ENCODE measurements around the gene ACO2. TPM values are rescaled to one million over a fixed set of nuclear protein-coding genes. Genes with fewer than 3 reads are reported as not detected.
"Not testable (repeated sequence)": the region's sequence is repeated elsewhere in the genome, so short reads cannot be mapped to it uniquely, and the experiment has no call there.

The ACO2 gene
- polyA plus RNA-seq, 4 donors = 131 to 150 (median 142) TPM

DNA sequence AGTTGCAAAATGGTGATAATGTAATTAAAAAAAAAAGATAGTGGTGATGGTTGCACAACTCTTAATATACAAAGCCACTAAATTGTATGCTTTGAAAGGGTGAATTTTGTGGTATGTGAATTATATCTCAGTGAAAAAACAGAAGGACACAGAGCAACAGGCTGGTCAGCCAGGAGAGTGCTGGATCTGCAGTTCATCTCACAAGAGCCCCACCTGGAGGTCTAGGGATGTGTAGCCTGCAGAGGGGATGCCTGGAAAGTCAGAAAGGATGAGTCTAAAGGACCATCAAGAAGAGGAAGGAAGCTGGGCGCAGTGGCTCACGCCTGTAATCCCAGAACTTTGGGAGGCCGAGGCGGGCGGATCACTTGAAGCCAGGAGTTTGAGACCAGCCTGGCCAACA, 66.3 kb downstream of the ACO2 start:
- DNase-seq (ENCODE audit: low read depth in 4 of 4, low spot score in 3 of 4) = no peak

DNA sequence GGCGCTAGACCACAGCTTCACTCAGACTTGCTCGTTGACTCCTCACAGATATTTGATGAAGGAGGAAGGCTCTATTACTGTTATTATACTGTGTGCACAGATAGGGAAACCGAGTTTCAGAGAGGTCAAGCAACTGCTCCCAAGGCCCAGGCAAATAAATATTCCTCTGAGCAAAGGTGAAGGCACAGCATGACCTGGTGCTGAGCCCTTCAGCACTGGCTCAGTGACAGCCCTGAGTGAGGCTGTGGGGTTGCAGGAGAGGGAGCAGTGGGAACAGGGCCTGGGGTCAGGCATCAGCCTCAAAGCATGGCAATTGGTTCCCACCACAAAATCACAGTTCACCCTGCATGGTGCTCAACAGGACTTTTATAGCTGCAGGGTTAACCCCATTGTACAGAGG, 68.3 kb downstream of the ACO2 start:
- no peak for DNase-seq (ENCODE audit: low read depth in 4 of 4, low spot score in 3 of 4)

DNA sequence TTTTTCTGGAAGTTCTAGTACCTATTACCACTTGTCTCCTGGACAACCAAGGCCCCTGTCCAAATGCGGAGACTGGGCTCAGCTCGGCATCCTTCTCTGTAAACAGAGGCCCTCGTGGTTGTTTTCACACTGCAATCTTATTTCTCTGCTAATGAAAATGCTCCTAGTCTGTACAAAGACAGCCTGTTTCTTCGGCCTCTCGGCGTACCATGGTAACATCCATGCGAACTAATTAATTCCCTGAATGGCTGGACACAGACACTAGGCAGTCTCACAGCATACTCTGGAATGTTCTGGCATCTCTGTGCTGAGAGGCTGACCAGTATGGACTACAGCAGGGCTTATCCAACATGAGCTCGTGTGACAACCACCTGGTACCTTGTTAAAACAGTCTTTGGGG, 69.7 kb downstream of the ACO2 start:
- no peak for DNase-seq (ENCODE audit: low read depth in 4 of 4, low spot score in 3 of 4)

DNA sequence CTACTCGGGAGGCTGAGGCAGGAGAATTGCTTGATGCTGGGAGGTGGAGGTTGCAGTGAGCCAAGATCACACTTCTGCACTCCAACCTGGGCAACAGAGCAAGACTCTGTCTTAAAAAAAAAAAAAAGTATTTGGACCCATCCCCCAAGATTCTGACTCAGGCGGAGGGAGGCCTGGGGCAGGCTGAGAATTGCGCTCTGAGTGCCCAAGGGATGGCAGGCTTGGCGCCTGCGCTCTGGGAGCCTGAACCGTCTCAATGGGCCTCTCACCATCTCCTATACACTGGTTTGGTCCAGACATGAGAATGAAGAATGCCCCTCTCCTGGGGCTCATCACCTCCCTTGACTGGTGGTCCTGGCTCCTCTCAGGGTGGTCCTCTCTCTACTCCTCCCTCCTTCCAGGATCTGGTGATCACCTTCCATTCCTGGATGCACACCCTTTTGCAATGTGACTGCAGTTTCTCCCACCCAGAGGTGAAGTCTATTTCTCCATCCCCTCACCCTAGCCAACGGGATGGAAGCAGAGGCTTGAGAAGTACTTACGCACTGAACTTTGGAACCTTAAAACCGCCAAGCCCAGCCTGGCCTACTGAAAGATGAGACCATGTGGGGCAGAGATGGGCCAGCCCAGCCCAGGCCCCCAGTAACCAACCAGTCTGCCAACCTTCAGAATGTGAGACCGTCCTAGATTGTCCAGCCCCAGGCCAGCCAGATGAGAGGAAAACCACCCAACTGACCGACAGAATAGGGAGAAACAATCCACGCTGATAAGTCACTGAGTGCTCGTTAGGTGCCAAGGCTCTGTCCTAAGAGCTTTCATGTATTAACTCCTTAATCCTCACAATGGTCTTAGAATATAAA, 70.5 kb downstream of the ACO2 start:
- DNase-seq (ENCODE audit: low read depth in 4 of 4, low spot score in 3 of 4) = no peak

DNA sequence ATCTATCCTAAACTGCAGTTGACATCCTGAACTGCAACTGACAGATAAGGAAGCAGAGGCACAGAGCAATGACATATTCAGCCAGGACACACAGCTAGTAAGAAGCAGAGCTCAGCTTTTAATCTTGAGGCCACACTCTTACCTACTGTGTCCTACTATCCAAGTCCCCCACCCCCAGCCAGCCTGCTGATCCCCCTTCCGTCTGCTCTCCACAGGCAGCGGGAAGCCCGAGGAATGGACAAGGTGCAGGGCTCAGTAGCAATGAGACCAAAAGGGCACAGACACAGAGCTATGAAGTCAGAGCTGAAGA, 71.0 kb downstream of the ACO2 start:
- DNase-seq (ENCODE audit: low read depth in 4 of 4, low spot score in 3 of 4) = no peak

DNA sequence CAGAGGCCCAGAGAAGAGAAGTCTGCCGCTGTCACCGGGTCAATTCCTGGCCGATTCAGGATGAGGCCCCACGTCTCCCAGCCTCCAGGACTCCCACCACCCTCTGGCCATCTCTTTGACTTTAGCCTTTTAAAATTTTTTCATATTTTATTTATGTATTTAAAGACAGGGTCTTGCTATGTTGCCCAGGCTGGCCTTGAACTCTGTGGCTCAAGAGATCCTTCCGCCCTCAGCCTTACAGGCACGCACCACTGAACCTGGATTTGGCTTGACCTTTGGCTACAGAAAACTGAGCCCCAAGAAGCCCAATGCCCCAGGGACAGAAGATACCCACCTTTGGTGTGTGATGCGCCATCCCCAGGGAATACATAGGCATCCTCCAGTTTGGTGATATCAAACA, 71.4 kb downstream of the ACO2 start:
- no peak for DNase-seq (ENCODE audit: low read depth in 4 of 4, low spot score in 3 of 4)

DNA sequence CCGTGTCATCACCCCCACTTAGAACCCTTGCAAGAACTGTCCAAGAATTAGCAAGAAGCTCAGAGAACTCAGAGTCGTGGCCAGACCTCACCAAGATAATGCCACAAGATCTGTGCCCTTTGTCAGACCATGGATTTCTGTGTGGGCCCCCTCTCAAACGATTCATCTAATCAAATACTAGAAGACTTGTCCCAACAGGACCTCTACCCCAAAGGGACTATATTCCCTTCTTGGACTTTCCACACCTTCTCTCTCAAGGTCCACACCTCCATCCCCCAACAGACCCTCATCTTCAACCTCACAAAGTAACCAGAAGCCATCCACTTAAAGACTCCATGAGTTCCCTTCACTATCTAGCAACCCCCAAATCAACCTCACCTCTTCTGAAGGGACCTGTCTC, 72.6 kb downstream of the ACO2 start:
- DNase-seq (ENCODE audit: low read depth in 4 of 4, low spot score in 3 of 4) = no peak

DNA sequence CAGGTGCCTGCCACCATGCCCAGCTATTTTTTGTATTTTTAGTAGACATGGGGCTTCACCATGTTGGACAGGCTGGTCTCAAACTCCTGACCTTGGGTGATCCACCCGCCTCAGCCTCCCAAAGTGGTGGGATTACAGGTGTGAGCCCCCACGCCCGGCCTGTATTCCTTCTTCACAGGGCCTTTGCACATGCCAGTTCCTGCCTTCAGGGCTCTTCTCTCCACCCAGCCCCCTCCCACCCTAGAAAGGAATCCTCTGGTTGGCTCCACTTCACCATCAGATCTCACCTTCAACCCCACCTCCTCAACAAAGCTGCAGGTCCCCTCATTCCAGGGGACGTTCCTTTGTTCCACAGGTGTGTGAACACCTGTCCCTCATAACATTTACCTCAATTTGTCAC, 73.3 kb downstream of the ACO2 start:
- no peak for DNase-seq (ENCODE audit: low read depth in 4 of 4, low spot score in 3 of 4)

DNA sequence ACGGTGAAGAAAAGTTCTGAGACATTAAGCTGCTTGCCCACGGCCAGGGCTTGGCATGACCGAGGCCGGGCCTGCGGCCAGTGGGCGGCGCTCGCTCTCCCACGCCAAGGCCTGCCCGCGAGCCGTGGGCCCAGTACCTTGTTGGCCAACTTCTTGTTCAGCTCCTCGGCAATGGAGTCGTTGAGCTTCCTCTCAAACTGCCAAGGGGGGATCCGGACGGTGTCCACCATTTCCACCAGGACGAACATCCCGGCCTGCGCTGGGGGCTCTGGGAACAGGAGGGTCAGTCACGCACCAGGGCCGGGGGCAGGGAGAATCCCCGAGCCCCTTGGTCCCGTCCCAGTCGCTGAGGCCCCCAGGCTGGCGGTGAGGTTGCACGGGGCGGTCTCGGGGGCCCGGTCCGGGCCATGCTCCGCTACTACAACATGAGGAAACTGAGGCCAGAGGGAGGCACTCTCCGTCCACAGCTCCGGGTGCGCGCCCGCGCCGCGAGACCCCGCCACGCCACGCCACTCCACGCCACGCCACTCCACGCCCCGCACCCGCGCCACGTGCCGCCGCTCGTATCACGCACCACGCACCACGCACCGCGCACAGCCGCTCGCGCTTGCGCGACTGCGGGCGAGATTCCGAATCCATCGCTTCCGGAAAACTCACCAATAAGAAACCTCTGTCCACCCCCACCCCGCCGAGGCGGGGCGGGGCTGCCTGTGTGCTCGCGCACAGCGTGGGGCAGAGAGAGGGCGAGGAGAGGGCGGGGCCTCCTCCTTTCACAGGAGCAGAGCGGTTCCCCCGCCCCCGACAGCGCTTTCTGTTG, 75.1 kb downstream of the ACO2 start, which contains the start of gene POLR3H:
POLR3H (minus strand) TSS at position 617 of the 817 bp plus-strand sequence; CDS start at position 248, 369 bp downstream.
- DNase-seq (ENCODE audit: low read depth in 4 of 4, low spot score in 3 of 4) = peak; percentile 95 to 97 (median 96)

DNA sequence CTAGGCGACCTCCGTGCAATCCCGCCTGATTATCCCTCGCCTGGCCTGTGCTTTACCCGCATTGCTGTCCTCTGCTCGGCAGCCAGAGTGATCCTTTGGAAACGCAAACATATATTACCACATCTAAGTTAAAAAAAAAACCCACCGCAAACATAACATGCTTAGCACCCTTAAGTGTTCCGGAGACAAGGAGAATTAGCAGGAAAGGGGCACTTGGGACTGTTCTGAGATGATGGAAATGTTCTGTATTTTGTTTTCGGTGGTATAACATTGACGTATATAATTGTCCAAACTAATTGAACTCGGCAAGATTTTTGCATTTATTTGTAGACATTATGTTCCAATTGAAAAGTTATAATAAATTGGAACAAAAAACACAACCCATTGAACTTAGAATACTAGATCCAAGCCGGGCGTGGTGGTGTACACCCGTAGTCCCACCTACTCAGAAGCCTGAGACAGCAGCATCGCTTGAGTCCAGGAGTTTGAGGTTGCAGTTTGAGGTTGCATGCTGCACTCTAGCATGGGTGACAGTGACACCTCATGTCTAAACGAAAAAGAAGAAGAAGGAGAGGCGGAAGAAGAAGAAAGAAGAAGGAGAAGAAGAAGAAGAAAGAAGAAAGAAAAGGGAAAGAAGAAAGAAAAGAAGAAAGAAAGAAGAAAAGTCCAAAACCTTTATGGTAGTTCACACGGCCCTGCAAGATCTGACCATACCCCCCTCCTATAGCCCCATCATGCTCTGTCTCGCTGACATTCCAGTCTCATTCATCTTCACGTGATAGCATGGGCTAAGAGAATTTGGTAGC, 76.0 kb downstream of the ACO2 start:
- DNase-seq (ENCODE audit: low read depth in 4 of 4, low spot score in 3 of 4) = no peak

DNA sequence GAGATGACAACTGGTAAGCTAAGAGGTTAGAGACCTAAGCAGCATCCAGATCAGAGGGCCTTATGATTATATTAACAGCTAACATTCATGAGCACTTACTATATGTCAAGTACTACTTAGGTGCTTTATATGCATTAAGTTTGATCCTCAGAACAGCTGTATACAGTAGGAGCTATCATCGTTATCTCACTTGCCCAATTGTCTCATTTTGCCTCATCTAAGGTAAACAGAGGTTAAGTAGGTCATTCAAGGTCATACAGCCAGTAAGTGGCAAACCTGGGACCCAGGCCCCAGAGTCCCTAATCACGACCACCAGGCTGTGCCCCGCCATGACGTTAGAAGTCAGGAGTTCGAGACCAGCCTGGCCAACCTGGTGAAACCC, 79.9 kb downstream of the ACO2 start:
- DNase-seq (ENCODE audit: low read depth in 4 of 4, low spot score in 3 of 4) = no peak

DNA sequence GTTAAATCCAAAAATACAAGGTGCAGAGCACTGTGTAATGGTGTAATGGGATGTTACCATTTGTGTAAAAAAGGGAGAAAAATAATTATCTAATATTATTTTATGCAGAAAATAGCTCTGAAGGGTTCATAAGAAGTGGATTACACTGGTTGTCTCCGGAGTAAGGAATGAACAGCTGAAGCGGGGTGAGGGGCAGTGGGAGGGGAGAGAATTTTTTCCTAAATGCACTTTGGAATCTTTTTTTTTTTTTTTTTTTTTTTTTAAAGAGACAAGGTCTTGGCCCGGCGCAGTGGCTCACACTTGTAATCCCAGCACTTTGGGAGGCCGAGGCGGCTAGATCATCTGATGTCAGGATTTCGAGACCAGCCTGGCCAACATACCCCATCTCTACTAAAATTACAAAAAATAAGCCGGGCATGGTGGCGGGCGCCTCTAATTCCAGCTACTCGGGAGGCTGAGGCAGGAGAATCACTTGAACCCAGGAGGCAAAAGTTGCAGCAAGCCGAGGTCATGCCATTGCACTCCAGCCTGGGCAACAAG, 82.1 kb downstream of the ACO2 start:
- DNase-seq (ENCODE audit: low read depth in 4 of 4, low spot score in 3 of 4) = no peak

DNA sequence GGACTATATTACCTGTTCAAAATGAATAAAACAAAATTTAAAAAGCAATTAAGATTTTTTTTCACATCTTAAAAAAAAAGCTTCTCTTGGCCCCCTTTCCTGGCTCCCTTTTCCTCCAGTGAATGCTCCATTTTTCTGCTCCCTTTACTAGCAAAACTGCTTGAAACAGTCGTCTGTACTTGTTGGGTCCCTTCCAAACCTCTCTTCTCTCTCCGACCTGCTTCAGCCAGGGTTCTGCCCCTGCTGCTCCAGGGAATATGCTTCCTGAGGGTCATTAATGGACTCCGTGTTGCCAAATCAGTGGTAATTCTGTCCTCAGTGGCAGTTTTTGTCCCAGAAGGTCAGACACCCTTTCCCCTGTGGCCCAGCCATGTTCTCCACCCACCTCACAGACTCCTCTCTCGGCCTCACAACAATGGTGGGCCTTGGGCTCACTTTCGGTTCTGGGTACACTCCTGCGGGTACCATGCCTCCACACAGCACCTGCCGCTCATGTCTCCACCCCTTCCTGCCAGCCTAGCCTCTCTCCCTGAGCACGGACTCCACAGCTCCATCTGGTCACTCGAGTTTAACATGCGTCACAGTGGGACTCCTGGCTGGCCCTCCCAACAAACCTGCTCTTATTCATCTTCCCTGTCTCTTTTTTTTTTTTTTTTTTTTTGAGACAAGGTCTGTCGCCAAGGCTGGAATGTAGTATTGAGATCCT, 83.1 kb downstream of the ACO2 start:
- no peak for DNase-seq (ENCODE audit: low read depth in 4 of 4, low spot score in 3 of 4)

DNA sequence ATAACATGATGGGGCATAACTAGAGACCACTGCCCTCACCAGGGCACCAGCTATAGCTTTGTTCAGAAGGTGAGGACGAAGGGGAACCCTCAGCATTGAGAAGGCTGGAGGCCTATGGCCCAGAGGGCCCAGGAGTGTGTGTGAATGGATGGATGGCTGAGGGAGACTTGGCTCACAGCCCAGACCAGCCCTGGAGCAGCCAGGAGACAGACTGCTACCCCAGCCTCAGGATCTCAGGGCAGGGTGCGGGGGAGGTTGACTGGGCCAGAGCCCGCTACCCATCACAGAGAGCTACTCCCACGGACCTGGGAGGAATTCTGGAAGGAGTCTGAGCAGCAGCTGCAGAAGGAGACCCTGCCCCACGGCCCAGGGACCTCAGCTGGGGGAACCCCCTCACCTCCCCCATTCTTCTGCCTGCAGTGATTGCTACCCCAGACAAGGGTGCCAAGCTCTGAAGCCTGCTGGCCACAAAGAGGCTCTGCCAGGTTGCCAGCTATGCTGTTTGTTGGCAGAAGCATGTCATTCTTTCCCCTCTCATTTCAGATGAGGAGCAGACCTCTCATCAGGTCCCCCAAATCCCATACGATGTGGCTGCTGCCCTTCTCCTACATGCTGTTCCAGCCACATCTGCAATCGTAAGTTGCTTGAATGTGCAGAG, 86.5 kb downstream of the ACO2 start:
- no peak for DNase-seq (ENCODE audit: low read depth in 4 of 4, low spot score in 3 of 4)

DNA sequence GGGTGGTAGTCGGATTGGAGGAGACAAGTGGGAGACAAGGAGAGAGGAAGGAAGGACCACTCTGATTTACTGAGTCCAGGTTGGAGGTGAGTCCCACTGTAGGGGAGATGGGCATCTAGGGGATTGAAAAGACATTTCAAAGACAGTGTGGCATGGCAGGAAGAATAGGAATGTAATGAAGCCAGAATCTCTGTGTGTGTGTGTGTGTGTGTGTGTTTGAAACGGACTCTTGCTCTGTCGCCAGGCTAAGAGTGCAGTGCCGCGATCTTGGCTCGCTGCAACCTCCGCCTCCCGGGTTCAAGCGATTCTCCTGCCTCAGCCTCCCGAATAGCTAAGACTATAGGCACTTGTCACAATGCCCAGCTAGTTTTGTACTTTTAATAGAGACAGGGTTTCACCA, 87.6 kb downstream of the ACO2 start:
- no peak for DNase-seq (ENCODE audit: low read depth in 4 of 4, low spot score in 3 of 4)

DNA sequence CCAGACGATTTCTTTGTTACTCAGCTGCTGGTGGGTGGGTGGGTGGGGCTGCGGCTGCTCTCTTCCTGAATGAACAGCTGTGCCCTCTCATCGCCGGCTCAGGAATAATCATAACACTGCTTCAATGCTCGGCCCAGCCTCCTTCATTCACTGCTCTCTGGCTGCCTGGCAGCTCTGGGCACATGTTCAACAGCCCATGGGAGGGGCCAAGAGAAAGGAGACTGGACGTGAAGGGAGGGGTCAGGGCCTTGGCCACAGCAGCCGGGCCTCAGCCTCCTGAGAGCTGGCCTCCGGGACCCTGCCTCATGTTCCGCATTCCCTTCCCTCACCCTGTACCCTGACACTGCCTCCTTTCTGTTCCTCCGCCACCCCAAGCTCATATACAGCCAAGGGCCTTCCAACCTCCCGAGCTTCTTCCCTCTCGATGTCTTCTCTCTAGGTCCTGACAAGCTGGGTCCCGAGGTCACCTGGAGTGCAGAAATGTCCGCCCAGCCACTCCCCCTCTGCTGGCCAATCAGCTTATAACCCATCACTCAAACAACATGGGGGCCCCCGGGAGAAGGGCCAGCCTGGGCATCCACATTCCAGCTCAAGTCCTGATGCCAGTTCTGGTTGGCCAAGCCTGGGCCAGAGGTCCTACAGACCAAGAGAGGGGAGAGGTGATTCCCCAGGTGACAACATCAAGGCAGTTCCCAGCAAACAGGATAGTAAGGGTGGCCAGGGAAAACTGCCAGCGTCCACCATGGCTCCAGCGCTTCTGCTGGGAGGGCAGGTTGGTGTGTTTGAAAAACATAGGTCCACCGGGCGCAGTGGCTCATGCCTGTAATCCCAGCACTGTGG, 88.7 kb downstream of the ACO2 start:
- peak in 1 of 4 donors; percentile 52 for DNase-seq (ENCODE audit: low read depth in 4 of 4, low spot score in 3 of 4)

DNA sequence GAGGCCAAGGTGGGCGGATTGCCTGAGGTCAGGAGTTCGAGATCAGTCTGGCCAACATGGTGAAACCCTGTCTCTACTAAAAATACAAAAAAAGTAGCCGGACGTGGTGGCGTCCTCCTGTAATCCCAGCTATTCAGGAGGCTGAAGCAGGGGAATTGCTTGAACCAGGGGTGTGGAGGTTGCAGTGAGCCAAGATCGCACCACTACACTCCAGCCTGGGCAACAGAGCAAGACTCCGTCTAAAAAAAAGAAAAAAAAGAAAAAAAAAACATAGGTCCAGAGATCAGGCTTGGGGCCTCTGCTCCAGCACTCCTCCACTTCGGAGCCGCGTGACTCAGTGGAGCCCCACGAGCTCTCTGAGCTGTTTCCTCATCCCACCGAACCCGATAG, 89.3 kb downstream of the ACO2 start:
- not testable (repeated sequence) for DNase-seq (ENCODE audit: low read depth in 4 of 4, low spot score in 3 of 4)

DNA sequence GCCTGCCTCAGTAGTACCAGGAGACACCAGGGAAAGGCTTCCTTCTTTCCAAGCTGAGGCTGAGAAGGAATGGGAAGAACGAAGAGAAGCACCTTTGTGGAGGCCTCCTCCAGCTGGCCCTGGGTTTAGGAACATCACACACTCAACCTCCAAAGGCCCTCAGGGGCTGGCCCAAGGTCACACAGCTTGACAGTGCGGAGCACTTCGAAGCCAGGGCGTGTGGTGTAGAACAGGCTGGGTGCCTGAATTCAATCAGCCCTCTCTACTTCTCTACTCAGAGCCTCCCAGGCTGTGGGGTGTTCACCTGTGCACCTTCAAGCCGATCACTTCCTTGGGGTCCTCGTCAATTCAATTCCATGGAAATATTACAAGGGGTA, 91.2 kb downstream of the ACO2 start:
- DNase-seq (ENCODE audit: low read depth in 4 of 4, low spot score in 3 of 4) = no peak

DNA sequence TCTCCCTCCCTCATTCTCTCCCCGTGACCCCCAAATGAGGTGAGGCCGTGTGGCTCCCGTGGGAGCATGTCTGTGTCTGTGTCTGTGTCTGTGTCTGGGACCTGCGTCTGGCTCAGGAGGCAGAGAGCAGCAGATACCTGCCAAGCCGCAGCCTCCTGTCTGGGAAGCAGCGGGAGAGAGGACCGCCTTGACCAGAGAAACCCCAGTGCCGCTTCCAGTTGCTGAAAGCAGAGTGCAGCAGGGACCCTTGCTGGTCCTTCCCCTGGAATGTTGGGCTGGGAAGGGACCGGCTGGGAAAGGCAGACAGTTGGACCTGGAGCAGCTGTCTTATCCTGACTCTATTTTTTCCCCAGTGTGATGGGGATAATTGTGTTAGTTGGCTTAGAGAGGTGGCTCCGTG, 92.4 kb downstream of the ACO2 start:
- no peak for DNase-seq (ENCODE audit: low read depth in 4 of 4, low spot score in 3 of 4)

Measured in right renal pelvis (tissue), 4 donors.